Upper lobe of left lung (tissue), 4 donors: ENCODE results near the gene MCEMP1.

ENCODE experiments used
- CTCF ChIP-seq, 6 experiments: fragments of 450-650 bp in 4 of 6; fragments of 200-600 bp in 2 of 6; sonication (generic) in 2 of 6; IDR thresholded peaks; one replicate each; pipeline ENCODE4 v1.5.1; 2016 to 2019; ENCODE audit warnings: antibody characterized with exemption in 6 of 6
- POLR2A ChIP-seq, 4 donors: fragments of 450-650 bp; IDR thresholded peaks; one replicate each; pipeline ENCODE4 v1.5.1; 2016 to 2017; ENCODE audit warnings: antibody characterized with exemption in 4 of 4, mild to moderate bottlenecking in 2 of 4

DNA sequence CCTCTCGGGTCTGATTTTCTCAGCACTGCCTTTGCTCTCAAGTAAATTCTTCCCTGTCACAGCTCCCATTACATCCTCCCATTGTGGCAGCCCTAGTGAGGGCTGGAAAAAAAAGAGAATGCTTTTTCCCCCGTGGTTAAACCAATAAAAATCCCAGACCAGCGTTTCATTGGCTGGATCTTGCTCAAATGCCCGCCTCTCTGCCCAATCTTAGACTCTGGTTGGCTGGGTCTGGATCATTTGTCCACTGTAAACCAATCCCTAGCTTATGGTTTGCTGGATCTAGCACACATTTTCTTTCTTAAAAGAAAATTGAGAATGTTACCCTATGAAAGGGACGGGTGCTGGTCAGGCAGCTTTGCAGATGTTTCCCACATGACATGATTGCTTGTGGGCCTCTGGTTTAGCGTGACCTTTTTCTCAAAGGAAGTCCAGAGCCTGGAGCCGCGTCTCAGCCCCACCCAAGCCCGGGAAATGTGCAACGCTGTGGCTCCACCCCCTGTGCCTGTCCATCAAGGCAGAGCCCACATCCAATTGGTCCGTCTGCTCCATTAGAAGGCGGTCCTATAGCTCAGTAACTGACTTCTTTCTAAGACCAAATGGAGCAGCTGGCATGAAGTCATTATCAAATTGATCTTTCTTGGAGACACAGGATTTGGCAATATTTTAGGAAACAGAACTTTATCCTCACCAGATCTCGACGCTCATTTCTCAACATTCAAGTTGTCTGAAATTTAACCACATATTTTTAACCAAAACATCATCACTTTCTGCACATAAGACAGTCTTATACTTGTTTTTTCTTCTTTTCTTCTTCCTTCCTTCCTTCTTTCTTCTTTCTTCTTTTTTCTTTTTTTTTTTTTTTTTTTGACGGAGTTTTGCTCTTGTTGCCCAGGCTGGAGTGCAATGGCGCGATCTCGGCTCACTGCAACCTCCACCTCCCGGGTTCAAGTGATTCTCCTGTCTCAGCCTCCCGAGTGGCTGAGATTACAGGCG lies 2.6 kb upstream of the MCEMP1 start:
- TF ChIP-seq CTCF (IDR thresholded peaks at IDR 0.05) (no peak), POLR2A (IDR thresholded peaks at IDR 0.05) (no peak)
